Hepatocyte (in vitro differentiated cells): ENCODE data around the gene EMSY.

Experiments
- EZH2 ChIP-seq: fragments of 200-600 bp; sonication (generic); IDR thresholded peaks from 2 replicates; pipeline ENCODE4 v1.6.1; 2016; ENCODE audit warnings: antibody characterized with exemption, mild to moderate bottlenecking, borderline replicate concordance
- EZH2phosphoT487 ChIP-seq: fragments of 200-600 bp; sonication (generic); IDR thresholded peaks from one replicate; pipeline ENCODE4 v1.6.1; 2018; ENCODE audit warnings: antibody characterized with exemption, mild to moderate bottlenecking, low read depth, moderate library complexity; ENCODE audit not compliant: unreplicated experiment, severe bottlenecking
- TF ChIP-seq, protein P1 (sequence below): fragments of 200-600 bp; sonication (generic); IDR thresholded peaks from 2 replicates; pipeline ENCODE4 v1.5.1; 2016; ENCODE audit warnings: antibody characterized with exemption, mild to moderate bottlenecking; ENCODE audit not compliant: poor library complexity

GRCh38 chr11:76415073-76415472 is 29.7 kb upstream of the EMSY start:
- TF ChIP-seq, protein P1, sequence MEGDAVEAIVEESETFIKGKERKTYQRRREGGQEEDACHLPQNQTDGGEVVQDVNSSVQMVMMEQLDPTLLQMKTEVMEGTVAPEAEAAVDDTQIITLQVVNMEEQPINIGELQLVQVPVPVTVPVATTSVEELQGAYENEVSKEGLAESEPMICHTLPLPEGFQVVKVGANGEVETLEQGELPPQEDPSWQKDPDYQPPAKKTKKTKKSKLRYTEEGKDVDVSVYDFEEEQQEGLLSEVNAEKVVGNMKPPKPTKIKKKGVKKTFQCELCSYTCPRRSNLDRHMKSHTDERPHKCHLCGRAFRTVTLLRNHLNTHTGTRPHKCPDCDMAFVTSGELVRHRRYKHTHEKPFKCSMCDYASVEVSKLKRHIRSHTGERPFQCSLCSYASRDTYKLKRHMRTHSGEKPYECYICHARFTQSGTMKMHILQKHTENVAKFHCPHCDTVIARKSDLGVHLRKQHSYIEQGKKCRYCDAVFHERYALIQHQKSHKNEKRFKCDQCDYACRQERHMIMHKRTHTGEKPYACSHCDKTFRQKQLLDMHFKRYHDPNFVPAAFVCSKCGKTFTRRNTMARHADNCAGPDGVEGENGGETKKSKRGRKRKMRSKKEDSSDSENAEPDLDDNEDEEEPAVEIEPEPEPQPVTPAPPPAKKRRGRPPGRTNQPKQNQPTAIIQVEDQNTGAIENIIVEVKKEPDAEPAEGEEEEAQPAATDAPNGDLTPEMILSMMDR = no peak
- TF ChIP-seq EZH2 (no peak), EZH2phosphoT487 (no peak)
